Bone marrow (tissue), 2 donors: ENCODE measurements around the gene SFXN2.
A peak's percentile ranks its signal among the peaks of the same experiment; 100 is the strongest.
"Not testable (repeated sequence)": the region's sequence is repeated elsewhere in the genome, so short reads cannot be mapped to it uniquely, and the experiment has no call there.

ENCODE experiments used
- DNase-seq, 2 donors: peaks; one replicate each; lab custom pipeline; 2025; lab: John Stamatoyannopoulos, UW

SFXN2 gene

GRCh38 chr10:102720775-102721301 is 6.4 kb downstream of the SFXN2 start:
- DNase-seq = no peak

GRCh38 chr10:102721954-102722353 is 7.5 kb downstream of the SFXN2 start:
- DNase-seq = no peak

- no peak for DNase-seq
Observed at GRCh38 chr10:102723989-102724388, 9.6 kb downstream of the SFXN2 start.

GRCh38 chr10:102726274-102726673 is 11.8 kb downstream of the SFXN2 start:
- no peak for DNase-seq

- no peak for DNase-seq
Observed at GRCh38 chr10:102727037-102727818, 12.8 kb downstream of the SFXN2 start.

GRCh38 chr10:102729029-102730026 is 14.9 kb downstream of the SFXN2 start:
- DNase-seq = peak; percentile 56 to 65

- no peak for DNase-seq
Observed at GRCh38 chr10:102731222-102731800, 16.9 kb downstream of the SFXN2 start.

- DNase-seq = no peak
Observed at GRCh38 chr10:102732661-102733060, 18.2 kb downstream of the SFXN2 start.

- DNase-seq = no peak
Observed at GRCh38 chr10:102735065-102735562, 20.7 kb downstream of the SFXN2 start.

- DNase-seq = peak in 1 of 2 donors; percentile 58
Observed at GRCh38 chr10:102738692-102739121, 24.3 kb downstream of the SFXN2 start.

- DNase-seq = no peak
Observed at GRCh38 chr10:102740229-102740628, 25.8 kb downstream of the SFXN2 start.

GRCh38 chr10:102741726-102742237 is 27.3 kb downstream of the SFXN2 start:
- no peak for DNase-seq

GRCh38 chr10:102742313-102742712 is 27.9 kb downstream of the SFXN2 start:
- DNase-seq = not testable (repeated sequence)

GRCh38 chr10:102743078-102743587 is 28.7 kb downstream of the SFXN2 start:
- DNase-seq = no peak

- DNase-seq = peak; percentile 57 to 98
Observed at GRCh38 chr10:102743588-102744373, 29.3 kb downstream of the SFXN2 start, which contains the start of gene WBP1L. WBP1L (plus strand) TSS chr10:102743948; CDS start chr10:102744054, 106 bp downstream.

GRCh38 chr10:102744374-102745051 is 30.1 kb downstream of the SFXN2 start:
- DNase-seq = no peak

- DNase-seq = no peak
Observed at GRCh38 chr10:102745157-102745556, 30.7 kb downstream of the SFXN2 start.

- DNase-seq = no peak
Observed at GRCh38 chr10:102752266-102752930, 38.0 kb downstream of the SFXN2 start.

GRCh38 chr10:102752934-102753664 is 38.7 kb downstream of the SFXN2 start:
- DNase-seq = peak in 1 of 2 donors; percentile 19
